Hepatocyte (in vitro differentiated cells): Measurements from ENCODE around the gene AHSG. TPM values are rescaled to one million over a fixed set of nuclear protein-coding genes. Genes with fewer than 3 reads are reported as not detected.
A peak's percentile ranks its signal among the peaks of the same experiment; 100 is the strongest.
"Not testable (repeated sequence)": the region's sequence is repeated elsewhere in the genome, so short reads cannot be mapped to it uniquely, and the experiment has no call there.

Experiments
- DNase-seq: peaks from one replicate; pipeline ENCODE4 v3.0.0-alpha.2; 2016; ENCODE audit warnings: low spot score
- H2AFZ ChIP-seq: fragments of 200-600 bp; sonication (generic); 2 replicates; pipeline ENCODE4 v1.6.0; 2016; ENCODE audit warnings: antibody characterized with exemption, mild to moderate bottlenecking
- H3K27ac ChIP-seq: fragments of 200-600 bp; sonication (generic); 2 replicates; pipeline ENCODE4 v1.5.1; 2016; ENCODE audit warnings: mild to moderate bottlenecking
- H3K27me3 ChIP-seq: fragments of 200-600 bp; sonication (generic); 2 replicates; pipeline ENCODE4 v1.6.1; 2016
- H3K36me3 ChIP-seq: fragments of 200-600 bp; sonication (generic); replicated peaks from 2 replicates; pipeline ENCODE4 v1.5.1; 2016; ENCODE audit warnings: low read depth; ENCODE audit not compliant: insufficient read depth
- H3K4me1 ChIP-seq: fragments of 200-600 bp; sonication (generic); 2 replicates; pipeline ENCODE4 v1.5.1; 2016; ENCODE audit warnings: mild to moderate bottlenecking, moderate library complexity; ENCODE audit not compliant: insufficient read depth
- H3K4me2 ChIP-seq: fragments of 200-600 bp; sonication (generic); 2 replicates; pipeline ENCODE4 v1.6.0; 2016
- H3K4me3 ChIP-seq: fragments of 200-600 bp; sonication (generic); 2 replicates; pipeline ENCODE4 v1.5.1; 2016; ENCODE audit warnings: mild to moderate bottlenecking
- H3K79me2 ChIP-seq: fragments of 200-600 bp; sonication (generic); 2 replicates; pipeline ENCODE4 v1.6.0; 2017; ENCODE audit warnings: mild to moderate bottlenecking
- H3K9me2 ChIP-seq: fragments of 200-600 bp; sonication (generic); replicated peaks from 2 replicates; pipeline ENCODE4 v1.6.0; 2017; ENCODE audit warnings: mild to moderate bottlenecking; ENCODE audit not compliant: insufficient read depth
- H3K9me3 ChIP-seq: fragments of 200-600 bp; sonication (generic); 2 replicates; pipeline ENCODE4 v1.5.1; 2016; ENCODE audit warnings: low read depth, mild to moderate bottlenecking
- H4K20me1 ChIP-seq: fragments of 200-600 bp; sonication (generic); 2 replicates; pipeline ENCODE4 v1.6.0; 2016; ENCODE audit warnings: mild to moderate bottlenecking; ENCODE audit not compliant: insufficient read depth, poor library complexity, severe bottlenecking
- CTCF ChIP-seq: fragments of 200-600 bp; sonication (generic); IDR thresholded peaks from 2 replicates; pipeline ENCODE4 v1.5.1; 2016; ENCODE audit warnings: antibody characterized with exemption, mild to moderate bottlenecking; ENCODE audit not compliant: poor library complexity
- EZH2 ChIP-seq: fragments of 200-600 bp; sonication (generic); IDR thresholded peaks from 2 replicates; pipeline ENCODE4 v1.6.1; 2016; ENCODE audit warnings: antibody characterized with exemption, mild to moderate bottlenecking, borderline replicate concordance
- EZH2phosphoT487 ChIP-seq: fragments of 200-600 bp; sonication (generic); IDR thresholded peaks from one replicate; pipeline ENCODE4 v1.6.1; 2018; ENCODE audit warnings: antibody characterized with exemption, mild to moderate bottlenecking, low read depth, moderate library complexity; ENCODE audit not compliant: unreplicated experiment, severe bottlenecking
- WGBS: methylation state at CpG from one replicate; pipeline ENCODE4 v1.1.6; 2016; ENCODE audit warnings: low lambda C conversion rate; ENCODE audit errors: missing lambda C conversion rate; 5-methylcytosine and 5-hydroxymethylcytosine counted together
- polyA plus RNA-seq: library from polyadenylated mRNA; unstranded; fragments of >200 nt; fragmentation: Nextera tagmentation; extraction: Ambion mirVana; gene quantifications from 2 replicates; pipeline ENCODE4 v1.2.1, GENCODE V29; 2016
- total RNA-seq: library from RNA; depleted of rRNA; stranded (reverse); fragments of >200 nt; gene quantifications from 2 replicates; pipeline ENCODE4 v1.2.3, GENCODE V29; 2014

AHSG gene
- total and polyA plus RNA-seq, 2 experiments from 2014 or later: 559 to 568 TPM

GRCh38 chr3:186567072-186567921 is 45.6 kb upstream of the AHSG start, which contains the start of gene TBCCD1:
TBCCD1 (minus strand) TSS chr3:186567339; CDS start chr3:186564329, 3,010 bp downstream.
- Histone ChIP-seq H2AFZ (peak within 1 kb of the TSS; percentile 98), H3K36me3 (no peaks in the 10 kb centered on the region), H3K4me3 (peak within 1 kb of the TSS; percentile 89), H4K20me1 (no peaks in the 10 kb centered on the region), H3K4me2 (peak within 1 kb of the TSS; percentile 85), H3K9me3 (no peaks in the 10 kb centered on the region), H3K79me2 (peaks cover 34% of the 10 kb centered on the region), H3K9me2 (no peaks in the 10 kb centered on the region), H3K27me3 (no peaks in the 10 kb centered on the region), H3K27ac (peak within 1 kb of the TSS; percentile 90), H3K4me1 (peaks cover 13% of the 10 kb centered on the region)
- TF ChIP-seq EZH2 (no peak), CTCF (no peak), EZH2phosphoT487 (no peak)
- peak; percentile 94 for DNase-seq
- 2% methylated on average over 60 of the region's 66 CpGs for WGBS

- H3K4me3 ChIP-seq, H3K9me3 ChIP-seq, DNase-seq, H3K36me3 ChIP-seq, H3K27ac ChIP-seq, H4K20me1 ChIP-seq, H3K9me2 ChIP-seq, H3K27me3 ChIP-seq, H2AFZ ChIP-seq: not testable (repeated sequence)
- WGBS: 87% methylated on average over 11 of the region's 11 CpGs
- peaks cover 43% of the 10 kb centered on the region for H3K79me2 ChIP-seq
- peak overlapping the region; percentile 75 for H3K4me2 ChIP-seq
- H3K4me1 ChIP-seq: peaks cover 13% of the 10 kb centered on the region
Measured at GRCh38 chr3:186569361-186569760, 43.5 kb upstream of the AHSG start.

- Histone ChIP-seq H3K27ac (no peak overlapping the region), H3K4me2 (peak overlapping the region; percentile 75), H2AFZ (no peak overlapping the region), H3K36me3 (no peaks in the 10 kb centered on the region), H3K4me3 (peak overlapping the region; percentile 7), H3K9me2 (no peaks in the 10 kb centered on the region), H3K4me1 (peaks cover 13% of the 10 kb centered on the region), H3K27me3 (no peaks in the 10 kb centered on the region), H4K20me1 (no peaks in the 10 kb centered on the region), H3K9me3 (no peaks in the 10 kb centered on the region), H3K79me2 (peaks cover 42% of the 10 kb centered on the region)
- DNase-seq: no peak
- 26% methylated on average over 7 of the region's 7 CpGs for WGBS
- TF ChIP-seq CTCF (no peak), EZH2 (no peak), EZH2phosphoT487 (no peak)
Measured at GRCh38 chr3:186569779-186570095, 43.1 kb upstream of the AHSG start.

- peaks cover 37% of the 10 kb centered on the region for H3K79me2 ChIP-seq
- H4K20me1 ChIP-seq: no peaks in the 10 kb centered on the region
Measured at GRCh38 chr3:186570096-186570940, 42.5 kb upstream of the AHSG start, which contains the start of gene DNAJB11. DNAJB11 (plus strand) TSS chr3:186570720; CDS start chr3:186570898, 178 bp downstream.

More at GRCh38 chr3:186570096-186570940, 42.5 kb upstream of the AHSG start, which contains the start of gene DNAJB11:
- H3K27me3 ChIP-seq: no peaks in the 10 kb centered on the region
- peak within 1 kb of the TSS; percentile 27 for H2AFZ ChIP-seq
- WGBS: under 1% methylated on average over 55 of the region's 59 CpGs
- H3K36me3 ChIP-seq: no peaks in the 10 kb centered on the region
- peak within 1 kb of the TSS; percentile 50 for H3K4me3 ChIP-seq
- H3K27ac ChIP-seq: peak within 1 kb of the TSS; percentile 79
- no peaks in the 10 kb centered on the region for H3K9me2 ChIP-seq
- DNase-seq: peak; percentile 99
- peak within 1 kb of the TSS; percentile 84 for H3K4me2 ChIP-seq
- H3K4me1 ChIP-seq: peaks cover 13% of the 10 kb centered on the region
- no peaks in the 10 kb centered on the region for H3K9me3 ChIP-seq
- TF ChIP-seq EZH2: no peak
- no peak for TF ChIP-seq CTCF
- no peak for TF ChIP-seq EZH2phosphoT487
